Duodenal mucosa (tissue), 2 donors: Measurements from ENCODE around the gene SKAP1.
"Not testable (repeated sequence)": the region's sequence is repeated elsewhere in the genome, so short reads cannot be mapped to it uniquely, and the experiment has no call there.

Source experiments
- H3K27ac ChIP-seq: one replicate; pipeline ENCODE4 v1.7.0; 2013; ENCODE audit warnings: low read depth, low read length
- H3K27me3 ChIP-seq, 2 donors: one replicate each; pipeline ENCODE4 v1.7.0; 2013; ENCODE audit warnings: low read length in 2 of 2, control low read depth in 1 of 2; ENCODE audit not compliant: insufficient read depth in 2 of 2, control insufficient read depth in 1 of 2
- H3K36me3 ChIP-seq, 2 donors: one replicate each; pipeline ENCODE4 v1.7.0; 2013; ENCODE audit warnings: low read length in 2 of 2, control low read depth in 1 of 2; ENCODE audit not compliant: insufficient read depth in 2 of 2, control insufficient read depth in 1 of 2
- H3K4me1 ChIP-seq, 2 donors: one replicate each; pipeline ENCODE4 v1.7.0; 2013; ENCODE audit warnings: low read length in 2 of 2, control low read depth in 1 of 2; ENCODE audit not compliant: insufficient read depth in 2 of 2, control insufficient read depth in 1 of 2
- H3K4me3 ChIP-seq, 2 donors: one replicate each; pipeline ENCODE4 v1.7.0; 2013; ENCODE audit warnings: low read length in 2 of 2, low read depth in 1 of 2
- H3K9ac ChIP-seq, 2 donors: one replicate each; pipeline ENCODE4 v1.7.0; 2013; ENCODE audit warnings: low read length in 2 of 2, low read depth in 1 of 2
- H3K9me3 ChIP-seq, 2 donors: one replicate each; pipeline ENCODE4 v1.7.0; 2013; ENCODE audit warnings: low read length in 2 of 2, control low read depth in 1 of 2; ENCODE audit not compliant: control insufficient read depth in 1 of 2

SKAP1 gene

GRCh38 chr17:48416971-48417370, 13.0 kb downstream of the SKAP1 start:
- no peaks in the 10 kb centered on the region for H3K4me1 ChIP-seq
- H3K27me3 ChIP-seq, result peaks cover 8 to 12% of the 10 kb centered on the region in 2 donors
- no peak overlapping the region for H3K4me3 ChIP-seq
- no peak overlapping the region for H3K9ac ChIP-seq
- H3K27ac ChIP-seq, result no peak overlapping the region
- no peaks in the 10 kb centered on the region for H3K36me3 ChIP-seq
- no peaks in the 10 kb centered on the region for H3K9me3 ChIP-seq

GRCh38 chr17:48413613-48414405, 16.2 kb downstream of the SKAP1 start:
- Histone ChIP-seq H3K36me3 (no peaks in the 10 kb centered on the region), H3K9ac (no peak overlapping the region), H3K27ac (no peak overlapping the region), H3K4me3 (no peak overlapping the region), H3K9me3 (no peaks in the 10 kb centered on the region), H3K27me3 (peaks cover 9 to 12% of the 10 kb centered on the region in 2 donors), H3K4me1 (no peaks in the 10 kb centered on the region)

- H3K27me3 ChIP-seq, result peaks cover 12 to 13% of the 10 kb centered on the region in 2 donors
- H3K9me3 ChIP-seq, result no peaks in the 10 kb centered on the region
- no peaks in the 10 kb centered on the region for H3K36me3 ChIP-seq
- no peak overlapping the region for H3K4me3 ChIP-seq
- no peak overlapping the region for H3K9ac ChIP-seq
- no peaks in the 10 kb centered on the region for H3K4me1 ChIP-seq
- H3K27ac ChIP-seq, result no peak overlapping the region
These were observed 17.2 kb downstream of the SKAP1 start for GRCh38 chr17:48412841-48413240.

GRCh38 chr17:48410821-48411220, 19.2 kb downstream of the SKAP1 start:
- not testable (repeated sequence) for H3K36me3 ChIP-seq, H3K27ac ChIP-seq, H3K4me1 ChIP-seq, H3K9ac ChIP-seq, H3K4me3 ChIP-seq, H3K9me3 ChIP-seq
- H3K27me3 ChIP-seq, result peaks cover 11 to 13% of the 10 kb centered on the region in 2 donors

DNA sequence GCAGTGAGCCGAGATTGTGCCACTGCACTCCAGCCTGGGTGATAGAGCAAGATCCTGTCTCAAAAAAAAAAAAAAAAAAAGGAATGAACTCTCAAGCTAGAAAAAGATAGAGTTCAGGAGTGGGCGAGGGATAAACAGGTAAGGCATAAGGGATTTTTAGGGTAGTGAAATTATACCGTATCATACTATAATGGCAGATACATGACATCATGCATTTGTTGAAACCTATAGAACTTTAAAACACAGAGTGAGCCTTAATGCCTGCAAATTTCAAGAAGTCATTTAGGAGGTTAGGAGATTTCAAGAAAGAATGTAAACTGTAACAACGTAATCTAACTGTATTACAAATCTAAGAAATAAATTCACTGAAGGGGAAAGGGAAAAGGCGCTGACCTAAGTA, 20.4 kb downstream of the SKAP1 start:
- H3K27me3 ChIP-seq, result peaks cover 4 to 8% of the 10 kb centered on the region in 2 donors
- no peak overlapping the region for H3K27ac ChIP-seq
- H3K36me3 ChIP-seq, result no peaks in the 10 kb centered on the region
- H3K9ac ChIP-seq, result no peak overlapping the region
- H3K4me1 ChIP-seq, result no peaks in the 10 kb centered on the region
- no peaks in the 10 kb centered on the region for H3K9me3 ChIP-seq
- H3K4me3 ChIP-seq, result no peak overlapping the region

GRCh38 chr17:48406936-48407567, 23.0 kb downstream of the SKAP1 start:
- no peaks in the 10 kb centered on the region for H3K36me3 ChIP-seq
- peaks cover 0 to 5% of the 10 kb centered on the region in 2 donors for H3K27me3 ChIP-seq
- no peak overlapping the region for H3K9ac ChIP-seq
- H3K4me1 ChIP-seq, result no peaks in the 10 kb centered on the region
- H3K27ac ChIP-seq, result no peak overlapping the region
- no peak overlapping the region for H3K4me3 ChIP-seq
- no peaks in the 10 kb centered on the region for H3K9me3 ChIP-seq

DNA sequence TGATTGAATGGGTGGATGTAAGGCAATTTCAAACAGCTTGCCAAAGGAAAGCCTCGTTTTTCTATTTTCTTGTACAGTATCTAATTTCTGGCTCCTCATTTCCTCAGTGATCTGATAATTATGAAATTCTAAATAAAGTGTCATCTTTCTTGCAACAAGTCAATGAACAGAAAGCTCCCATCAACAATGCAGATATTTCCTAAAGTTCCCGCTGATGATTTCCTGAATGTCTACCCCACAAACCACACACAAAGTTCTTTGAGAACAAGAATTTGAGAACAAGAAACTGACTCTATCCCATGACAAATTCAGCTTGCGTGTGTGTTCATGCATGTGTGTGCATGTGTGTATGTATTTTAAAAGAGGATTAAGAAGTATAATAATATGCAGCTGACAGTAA, 35.2 kb downstream of the SKAP1 start:
- Histone ChIP-seq H3K36me3 (no peaks in the 10 kb centered on the region), H3K27me3 (no peaks in the 10 kb centered on the region), H3K27ac (no peak overlapping the region), H3K9me3 (no peaks in the 10 kb centered on the region), H3K4me3 (no peak overlapping the region), H3K9ac (no peak overlapping the region), H3K4me1 (no peaks in the 10 kb centered on the region)

GRCh38 chr17:48393283-48393682, 36.7 kb downstream of the SKAP1 start:
- Histone ChIP-seq H3K9me3 (no peaks in the 10 kb centered on the region), H3K4me1 (no peaks in the 10 kb centered on the region), H3K27me3 (no peaks in the 10 kb centered on the region), H3K9ac (no peak overlapping the region), H3K36me3 (no peaks in the 10 kb centered on the region), H3K27ac (no peak overlapping the region), H3K4me3 (no peak overlapping the region)

DNA sequence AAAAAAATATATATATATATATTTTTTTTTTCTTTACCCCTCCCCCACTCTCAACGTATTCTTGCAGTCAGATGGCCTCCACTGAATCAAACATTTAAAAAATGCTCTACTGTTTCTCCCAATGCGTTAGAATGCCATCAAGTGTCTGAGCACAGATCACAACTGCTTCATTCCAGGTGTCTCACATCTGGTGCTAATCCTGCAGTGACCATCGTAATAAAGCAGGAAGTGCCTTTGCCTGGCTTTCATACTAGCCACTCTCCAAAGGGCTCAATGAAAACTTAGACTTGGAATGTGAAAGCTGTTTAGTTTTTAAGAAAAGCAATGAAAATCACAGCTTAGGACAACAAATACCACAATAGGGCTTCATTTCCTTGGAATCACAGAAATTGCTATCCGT, 37.2 kb downstream of the SKAP1 start:
- H3K27ac ChIP-seq, result no peak overlapping the region
- no peaks in the 10 kb centered on the region for H3K27me3 ChIP-seq
- H3K4me1 ChIP-seq, result no peaks in the 10 kb centered on the region
- H3K4me3 ChIP-seq, result no peak overlapping the region
- H3K9ac ChIP-seq, result no peak overlapping the region
- H3K36me3 ChIP-seq, result no peaks in the 10 kb centered on the region
- H3K9me3 ChIP-seq, result no peaks in the 10 kb centered on the region

DNA sequence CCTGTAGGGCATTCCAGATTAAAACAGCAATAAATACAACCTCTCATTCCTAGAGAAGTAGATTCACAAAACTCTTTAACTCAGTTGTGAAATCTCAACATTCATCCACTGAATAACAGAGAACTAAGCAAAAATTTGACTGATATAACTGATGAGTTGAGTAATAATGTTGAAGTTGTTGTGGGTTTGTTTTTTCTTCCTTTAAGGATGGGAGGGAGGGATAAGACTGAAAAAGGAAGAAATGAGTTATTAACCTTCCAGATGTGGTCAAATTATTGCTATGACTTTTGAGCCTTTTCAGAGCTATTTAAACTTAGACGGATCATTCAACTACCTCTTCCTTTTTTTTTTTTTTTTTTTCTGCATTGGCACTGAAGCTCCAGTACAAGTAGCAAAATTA, 38.6 kb downstream of the SKAP1 start:
- Histone ChIP-seq H3K9ac (no peak overlapping the region), H3K27me3 (peaks cover 0 to 2% of the 10 kb centered on the region in 2 donors), H3K9me3 (no peaks in the 10 kb centered on the region), H3K4me1 (no peaks in the 10 kb centered on the region), H3K36me3 (no peaks in the 10 kb centered on the region), H3K4me3 (no peak overlapping the region), H3K27ac (no peak overlapping the region)
